Heart left ventricle (tissue), 13 donors: ENCODE data around the gene IFNGR1.

Source experiments
- CTCF ChIP-seq, 12 donors: fragments of 200-600 bp; sonication (generic) in 4 of 12; IDR thresholded peaks; one replicate each; pipeline versions ENCODE4 v1.5.0 to v1.8.0; 2018 to 2022; ENCODE audit warnings: antibody characterized with exemption in 12 of 12, mild to moderate bottlenecking in 5 of 12
- POLR2A ChIP-seq, 2 donors: fragments of 450-650 bp; IDR thresholded peaks; one replicate each; pipeline ENCODE4 v1.6.1; 2017; ENCODE audit warnings: antibody characterized with exemption in 2 of 2, mild to moderate bottlenecking in 2 of 2, moderate library complexity in 2 of 2
- donor health status: ischemic (EF 13 %, LVEDD 7.1; RV severe dilation, severe dysfunction).
- donor health status: DM: no; HTN: yes; CAD: no.
- donor health status: DM: no; HTN: no; CAD: no.
- donor health status: ischemic (EF 25% LVEDD 6.9; RV normal size, moderate dysfunction).
- donor health status: ischemic (EF 25% LVEDD 5.7; RV mildly dilated, moderate dysfunction).
- donor health status: ischemic (EF 35%, LVEDD 5.7; RV mildly dilated, moderate dysfunction).
- donor health status: nonischemic (EF 11% LVEDD 7.7; RV severe dilation, severe dysfunction).
- donor health status: DM: yes; HTN: yes; CAD: no.
- donor health status: PGD.
- donor health status: ischemic (EF 29% LVEDD 5.4; RV normal size, mild dysfunction).
- donor health status: nonischemic (EF 23%, LVEDD 6.1; RV moderate dilation, normal function).

- no peak for TF ChIP-seq POLR2A (IDR thresholded peaks at IDR 0.05)
- no peak for TF ChIP-seq CTCF (IDR thresholded peaks at IDR 0.05)
These were observed 56.4 kb downstream of the IFNGR1 start for GRCh38 chr6:137162692-137163306.
